BLaER1 (cell line): ENCODE data around the gene TUBGCP5.
"Not testable (repeated sequence)": the region's sequence is repeated elsewhere in the genome, so short reads cannot be mapped to it uniquely, and the experiment has no call there.

Source experiments
- H3K27ac ChIP-seq: shearing (Covaris generic); formaldehyde crosslinking; 2 replicates; pipeline ENCODE4 v1.8.1; 2022
- H3K27me3 ChIP-seq: shearing (Covaris generic); formaldehyde crosslinking; 2 replicates; pipeline ENCODE4 v1.8.1; 2022
- H3K36me3 ChIP-seq: shearing (Covaris generic); formaldehyde crosslinking; 2 replicates; pipeline ENCODE4 v1.8.1; 2022
- H3K4me1 ChIP-seq: shearing (Covaris generic); formaldehyde crosslinking; 2 replicates; pipeline ENCODE4 v1.8.1; 2022
- H3K4me2 ChIP-seq: shearing (Covaris generic); formaldehyde crosslinking; 2 replicates; pipeline ENCODE4 v1.8.1; 2022
- H3K4me3 ChIP-seq: shearing (Covaris generic); formaldehyde crosslinking; 2 replicates; pipeline ENCODE4 v1.8.1; 2022
- H3K9ac ChIP-seq: shearing (Covaris generic); formaldehyde crosslinking; 2 replicates; pipeline ENCODE4 v1.8.1; 2022
- H3K9me3 ChIP-seq: shearing (Covaris generic); formaldehyde crosslinking; 2 replicates; pipeline ENCODE4 v1.8.1; 2022
- H4K20me1 ChIP-seq: shearing (Covaris generic); formaldehyde crosslinking; 2 replicates; pipeline ENCODE4 v1.8.1; 2022
- Cebpa-rat ChIP-seq: shearing (Covaris generic); IDR thresholded peaks from 2 replicates; pipeline ENCODE4 v1.8.1; 2022

Gene TUBGCP5

GRCh38 chr15:23069496-23070166 lies 30.3 kb upstream of the TUBGCP5 start:
- Histone ChIP-seq H4K20me1 (no peaks in the 10 kb centered on the region), H3K36me3 (no peaks in the 10 kb centered on the region), H3K27ac (no peak overlapping the region), H3K4me2 (no peak overlapping the region), H3K4me1 (no peaks in the 10 kb centered on the region), H3K4me3 (no peak overlapping the region), H3K9me3 (peaks cover 34% of the 10 kb centered on the region), H3K9ac (no peak overlapping the region), H3K27me3 (no peaks in the 10 kb centered on the region)
- no peak for TF ChIP-seq Cebpa-rat

- H4K20me1 ChIP-seq: no peaks in the 10 kb centered on the region
- TF ChIP-seq Cebpa-rat: no peak
- no peak overlapping the region for H3K27ac ChIP-seq
- H3K4me1 ChIP-seq: 0 out of 2 replicates have a peak, but pooled peaks cover 4% of the 10 kb centered on the region
- H3K36me3 ChIP-seq: no peaks in the 10 kb centered on the region
- H3K9ac ChIP-seq: no peak overlapping the region
- H3K4me3 ChIP-seq: no peak overlapping the region
- H3K4me2 ChIP-seq: no peak overlapping the region
- peaks cover 48% of the 10 kb centered on the region for H3K9me3 ChIP-seq
- H3K27me3 ChIP-seq: no peaks in the 10 kb centered on the region
Measured at GRCh38 chr15:23067416-23067815, 28.0 kb upstream of the TUBGCP5 start.

- H3K27me3 ChIP-seq: no peaks in the 10 kb centered on the region
- 0 out of 2 replicates have a peak, but pooled peaks cover 4% of the 10 kb centered on the region for H3K4me1 ChIP-seq
- H3K9ac ChIP-seq: no peak overlapping the region
- H3K9me3 ChIP-seq: peaks cover 58% of the 10 kb centered on the region
- TF ChIP-seq Cebpa-rat: no peak
- H3K4me2 ChIP-seq: no peak overlapping the region
- no peaks in the 10 kb centered on the region for H3K36me3 ChIP-seq
- no peaks in the 10 kb centered on the region for H4K20me1 ChIP-seq
- H3K4me3 ChIP-seq: no peak overlapping the region
- no peak overlapping the region for H3K27ac ChIP-seq
Measured at GRCh38 chr15:23065836-23066235, 26.5 kb upstream of the TUBGCP5 start.

GRCh38 chr15:23064156-23064555 lies 24.8 kb upstream of the TUBGCP5 start:
- Histone ChIP-seq H3K27ac (no peak overlapping the region), H3K4me2 (no peak overlapping the region), H3K4me3 (no peak overlapping the region), H3K36me3 (no peaks in the 10 kb centered on the region), H3K9ac (no peak overlapping the region), H3K4me1 (0 out of 2 replicates have a peak, but pooled peaks cover 4% of the 10 kb centered on the region), H3K9me3 (peaks cover 55% of the 10 kb centered on the region), H4K20me1 (no peaks in the 10 kb centered on the region), H3K27me3 (no peaks in the 10 kb centered on the region)
- TF ChIP-seq Cebpa-rat: no peak

- no peak for TF ChIP-seq Cebpa-rat
- Histone ChIP-seq H3K27ac (no peak overlapping the region), H3K4me1 (no peaks in the 10 kb centered on the region), H3K9ac (no peak overlapping the region), H3K36me3 (no peaks in the 10 kb centered on the region), H4K20me1 (no peaks in the 10 kb centered on the region), H3K4me2 (no peak overlapping the region), H3K4me3 (no peak overlapping the region), H3K9me3 (peaks cover 13% of the 10 kb centered on the region), H3K27me3 (no peaks in the 10 kb centered on the region)
Measured at GRCh38 chr15:23057707-23058106, 18.3 kb upstream of the TUBGCP5 start.

GRCh38 chr15:23055316-23055715 lies 15.9 kb upstream of the TUBGCP5 start:
- no peak for TF ChIP-seq Cebpa-rat
- Histone ChIP-seq H3K27me3 (no peaks in the 10 kb centered on the region), H3K4me2 (no peak overlapping the region), H3K9me3 (no peaks in the 10 kb centered on the region), H3K9ac (no peak overlapping the region), H3K36me3 (no peaks in the 10 kb centered on the region), H4K20me1 (no peaks in the 10 kb centered on the region), H3K4me3 (no peak overlapping the region), H3K27ac (no peak overlapping the region), H3K4me1 (no peaks in the 10 kb centered on the region)

- no peak overlapping the region for H3K27ac ChIP-seq
- no peak for TF ChIP-seq Cebpa-rat
- H3K4me1 ChIP-seq: no peaks in the 10 kb centered on the region
- no peaks in the 10 kb centered on the region for H3K36me3 ChIP-seq
- no peaks in the 10 kb centered on the region for H3K27me3 ChIP-seq
- no peak overlapping the region for H3K4me3 ChIP-seq
- no peaks in the 10 kb centered on the region for H4K20me1 ChIP-seq
- H3K4me2 ChIP-seq: no peak overlapping the region
- H3K9me3 ChIP-seq: no peaks in the 10 kb centered on the region
- no peak overlapping the region for H3K9ac ChIP-seq
Measured at GRCh38 chr15:23052522-23052921, 13.2 kb upstream of the TUBGCP5 start.

- Histone ChIP-seq H3K27me3 (no peaks in the 10 kb centered on the region), H3K9me3 (no peaks in the 10 kb centered on the region), H3K4me3 (no peak overlapping the region), H3K27ac (no peak overlapping the region), H3K9ac (no peak overlapping the region), H3K4me1 (no peaks in the 10 kb centered on the region), H3K36me3 (no peaks in the 10 kb centered on the region), H4K20me1 (no peaks in the 10 kb centered on the region), H3K4me2 (no peak overlapping the region)
- no peak for TF ChIP-seq Cebpa-rat
Measured at GRCh38 chr15:23050708-23051107, 11.3 kb upstream of the TUBGCP5 start.

- Histone ChIP-seq H3K4me1 (no peaks in the 10 kb centered on the region), H3K4me2 (no peak overlapping the region), H3K27ac (no peak overlapping the region), H4K20me1 (no peaks in the 10 kb centered on the region), H3K36me3 (no peaks in the 10 kb centered on the region), H3K9me3 (no peaks in the 10 kb centered on the region), H3K27me3 (no peaks in the 10 kb centered on the region), H3K4me3 (no peak overlapping the region), H3K9ac (no peak overlapping the region)
- no peak for TF ChIP-seq Cebpa-rat
Measured at GRCh38 chr15:23049984-23050628, 10.7 kb upstream of the TUBGCP5 start.

GRCh38 chr15:23048572-23049282 lies 9.4 kb upstream of the TUBGCP5 start:
- H3K4me2 ChIP-seq, H3K36me3 ChIP-seq, H3K27me3 ChIP-seq, H3K27ac ChIP-seq, H4K20me1 ChIP-seq, H3K9me3 ChIP-seq, H3K4me3 ChIP-seq, H3K4me1 ChIP-seq, H3K9ac ChIP-seq: not testable (repeated sequence)

- H3K9me3 ChIP-seq, H4K20me1 ChIP-seq, H3K4me3 ChIP-seq, H3K9ac ChIP-seq, H3K4me2 ChIP-seq, H3K27ac ChIP-seq, H3K27me3 ChIP-seq, H3K36me3 ChIP-seq, H3K4me1 ChIP-seq: not testable (repeated sequence)
Measured at GRCh38 chr15:23043987-23044386, 4.6 kb upstream of the TUBGCP5 start.

GRCh38 chr15:23043535-23043934 lies 4.2 kb upstream of the TUBGCP5 start:
- not testable (repeated sequence) for H3K36me3 ChIP-seq, H3K27ac ChIP-seq, H3K9ac ChIP-seq, H3K4me1 ChIP-seq, H4K20me1 ChIP-seq, H3K4me2 ChIP-seq, H3K27me3 ChIP-seq, H3K4me3 ChIP-seq, H3K9me3 ChIP-seq

- peaks cover 17% of the 10 kb centered on the region for H3K4me1 ChIP-seq
- H3K36me3 ChIP-seq, H3K4me3 ChIP-seq, H3K27me3 ChIP-seq, H3K4me2 ChIP-seq, H3K9ac ChIP-seq, H3K27ac ChIP-seq, H3K9me3 ChIP-seq, H4K20me1 ChIP-seq: not testable (repeated sequence)
Measured at GRCh38 chr15:23041736-23042135, 2.4 kb upstream of the TUBGCP5 start.
